Lower leg skin (tissue), 4 donors: Measurements from ENCODE around the gene P2RX5. TPM values are rescaled to one million over a fixed set of nuclear protein-coding genes. Genes with fewer than 3 reads are reported as not detected.

Source experiments
- DNase-seq, 2 donors: peaks; one replicate each; pipeline ENCODE4 v3.0.0-alpha.2; 2019; ENCODE audit warnings: low spot score in 2 of 2
- H3K4me3 ChIP-seq: fragments of 200-600 bp; sonication (generic); 2 replicates; pipeline ENCODE4 v1.5.1; 2017; ENCODE audit warnings: mild to moderate bottlenecking, low read depth; ENCODE audit not compliant: poor library complexity, severe bottlenecking
- CTCF ChIP-seq, 3 donors: fragments of 450-650 bp; IDR thresholded peaks; one replicate each; pipeline ENCODE4 v1.5.1; 2016; ENCODE audit warnings: antibody characterized with exemption in 3 of 3, mild to moderate bottlenecking in 3 of 3, moderate library complexity in 2 of 3
- POLR2A ChIP-seq, 2 donors: fragments of 450-650 bp; IDR thresholded peaks; one replicate each; pipeline ENCODE4 v1.6.1; 2016 to 2017; ENCODE audit warnings: antibody characterized with exemption in 2 of 2, mild to moderate bottlenecking in 1 of 2, moderate library complexity in 1 of 2
- WGBS, 2 donors: methylation state at CpG; one replicate each; pipeline ENCODE4 v1.1.5; 2018; 5-methylcytosine and 5-hydroxymethylcytosine counted together
- intact Hi-C: fragments of 100-400 bp; cut with DNase I; formaldehyde crosslinking; loops from one replicate; pipeline ENCODE4 v1.15.0; 2023; ENCODE audit warnings: low total_unique reads
- total RNA-seq, 4 donors: library from RNA; depleted of rRNA; stranded (reverse); fragments of >200 nt; gene quantifications; one replicate each; pipeline ENCODE4 v1.1.0, GENCODE V29; 2016

P2RX5 gene
- total RNA-seq, 4 donors from 2014 or later = 0.89 TPM; not detected in 3

GRCh38 chr17:3626831-3627768, 68.9 kb downstream of the P2RX5 start:
- DNase-seq = no peak
- WGBS, 2 donors = 75% methylated on average over 16 of the region's 16 CpGs
- intact Hi-C loops = no loop called here
- TF ChIP-seq CTCF (IDR thresholded peaks at IDR 0.05) = no peak
- TF ChIP-seq POLR2A (IDR thresholded peaks at IDR 0.05) = no peak
- H3K4me3 ChIP-seq = no peak overlapping the region

Other genes starting within 250 kb of the P2RX5 start
- gene SPATA22, start 224.3 kb downstream of the P2RX5 start, total RNA-seq = 1 to 10 TPM in 1 of 4 donors, not detected in 3; 1.6 TPM
- 1 to 10 TPM in 3 of 4 donors, under 1 TPM in 1; 0.69 to 3.2 (median 1.4) TPM for gene ASPA, start 220.2 kb downstream of the P2RX5 start, total RNA-seq
- 10 to 100 TPM; 21.8 to 33.2 (median 25.1) TPM for gene TRPV3, start 138.3 kb downstream of the P2RX5 start, total RNA-seq
- 1 to 10 TPM; 4.3 to 7.9 (median 5.2) TPM for gene TRPV1, start 86.7 kb downstream of the P2RX5 start, total RNA-seq
- 10 to 100 TPM; 18.2 to 30.3 (median 23.1) TPM for gene SHPK, start 59.9 kb downstream of the P2RX5 start, total RNA-seq
- gene CTNS, start 59.4 kb downstream of the P2RX5 start, total RNA-seq = 10 to 100 TPM; 23.7 to 40.0 (median 29.6) TPM
- 100 to 1,000 TPM in 3 of 4 donors, 10 to 100 TPM in 1; 90.5 to 181 (median 153) TPM for gene TAX1BP3, start 27.6 kb downstream of the P2RX5 start, total RNA-seq
- 10 to 100 TPM in 2 of 4 donors, 1 to 10 TPM in 2; 5.6 to 19.3 (median 10.6) TPM for gene EMC6, start 27.3 kb downstream of the P2RX5 start, total RNA-seq
- gene HASPIN, start 27.7 kb upstream of the P2RX5 start, total RNA-seq = 1 to 10 TPM in 3 of 4 donors, under 1 TPM in 1; 0.81 to 1.6 (median 1.4) TPM
- gene ITGAE, start 105.0 kb upstream of the P2RX5 start, total RNA-seq = 10 to 100 TPM in 2 of 4 donors, 1 to 10 TPM in 2; 8.3 to 13.9 (median 9.6) TPM
- gene NCBP3, start 150.1 kb upstream of the P2RX5 start, total RNA-seq = 10 to 100 TPM; 21.6 to 24.4 (median 23.3) TPM
- 10 to 100 TPM in 3 of 4 donors, 1 to 10 TPM in 1; 7.3 to 21.2 (median 14.6) TPM for gene CAMKK1, start 196.9 kb upstream of the P2RX5 start, total RNA-seq
- 1 to 10 TPM in 2 of 4 donors, under 1 TPM in 2; 0.56 to 5.0 (median 1.0) TPM for gene P2RX1, start 220.3 kb upstream of the P2RX5 start, total RNA-seq